CD4-positive, alpha-beta memory T cell (primary cell): ENCODE results near the gene AMMECR1. TPM values are rescaled to one million over a fixed set of nuclear protein-coding genes. Genes with fewer than 3 reads are reported as not detected.

Experiments used
- CTCF ChIA-PET: fragments of 350-600 bp; sonication (Branson Sonifier 250); formaldehyde crosslinking; loops from one replicate; lab custom pipeline; 2021; ENCODE audit warnings: inconsistent platforms; ENCODE audit not compliant: partially characterized antibody; lab: Charles Lee
- POLR2A ChIA-PET: fragments of 350-600 bp; sonication (Branson Sonifier 250); formaldehyde crosslinking; loops from one replicate; lab custom pipeline; 2021; ENCODE audit not compliant: partially characterized antibody; lab: Charles Lee
- DNase-seq, 5 donors: peaks; one replicate each; pipeline versions ENCODE4 v3.0.0 to v3.0.0-alpha.2; 2020 to 2022; ENCODE audit warnings: mixed read lengths in 1 of 5
- H3K27ac ChIP-seq: one replicate; pipeline ENCODE4 v1.7.0; 2013; ENCODE audit warnings: low read depth, low read length
- H3K27me3 ChIP-seq: 2 replicates; pipeline ENCODE4 v1.7.0; 2013; ENCODE audit warnings: mild to moderate bottlenecking, low read length, moderate library complexity; ENCODE audit not compliant: insufficient read depth
- H3K36me3 ChIP-seq: 2 replicates; pipeline ENCODE4 v1.7.0; 2013; ENCODE audit warnings: mild to moderate bottlenecking, low read length, moderate library complexity; ENCODE audit not compliant: insufficient read depth
- H3K4me1 ChIP-seq: 2 replicates; pipeline ENCODE4 v1.7.0; 2013; ENCODE audit warnings: mild to moderate bottlenecking, low read length, moderate library complexity; ENCODE audit not compliant: insufficient read depth
- H3K4me3 ChIP-seq, 2 donors: one replicate each; pipeline ENCODE4 v1.7.0; 2013; ENCODE audit warnings: low read length in 2 of 2, mild to moderate bottlenecking in 1 of 2
- H3K9me3 ChIP-seq, 2 donors: one replicate each; pipeline ENCODE4 v1.7.0; 2013; ENCODE audit warnings: low read length in 2 of 2, control low read depth in 1 of 2; ENCODE audit not compliant: control insufficient read depth in 1 of 2
- H3K27ac Mint-ChIP-seq, 7 donors: one replicate each; pipeline ENCODE4 v1.8.0; 2020 to 2021; ENCODE audit warnings: mixed read lengths in 7 of 7, mild to moderate bottlenecking in 6 of 7, inconsistent platforms in 3 of 7, moderate library complexity in 3 of 7
- H3K27me3 Mint-ChIP-seq, 2 donors: one replicate each; pipeline ENCODE4 v1.8.0; 2020 to 2021; ENCODE audit warnings: mixed read lengths in 2 of 2
- H3K36me3 Mint-ChIP-seq, 2 donors: one replicate each; pipeline ENCODE4 v1.8.0; 2020 to 2021; ENCODE audit warnings: mixed read lengths in 2 of 2, inconsistent platforms in 1 of 2, mild to moderate bottlenecking in 1 of 2
- H3K4me1 Mint-ChIP-seq, 4 donors: one replicate each; pipeline ENCODE4 v1.8.0; 2020 to 2021; ENCODE audit warnings: mixed read lengths in 4 of 4, mild to moderate bottlenecking in 1 of 4
- H3K4me3 Mint-ChIP-seq, 8 donors: one replicate each; pipeline ENCODE4 v1.8.0; 2020 to 2021; ENCODE audit warnings: mixed read lengths in 8 of 8, mild to moderate bottlenecking in 7 of 8, moderate library complexity in 6 of 8, inconsistent platforms in 3 of 8
- H3K9me3 Mint-ChIP-seq, 8 donors: one replicate each; pipeline ENCODE4 v1.8.0; 2020 to 2021; ENCODE audit warnings: mixed read lengths in 8 of 8, mild to moderate bottlenecking in 5 of 8, inconsistent platforms in 3 of 8, moderate library complexity in 1 of 8
- intact Hi-C: fragments of 100-400 bp; cut with micrococcal nuclease; formaldehyde crosslinking; loops from one replicate; pipeline ENCODE4 v1.15.1; 2023
- polyA plus RNA-seq, 2 donors: library from polyadenylated mRNA; unstranded; fragments of 300-500 nt; fragmentation: Illumina TruSeq; gene quantifications; one replicate each; pipeline ENCODE4 v1.2.3, GENCODE V29; 2021
- total RNA-seq, 2 experiments: library from RNA; stranded (reverse); gene quantifications; one replicate each; pipeline ENCODE4 v1.2.3, GENCODE V29; 2021

Gene AMMECR1
- total and polyA plus RNA-seq, 4 experiments from 2014 or later = 15.4 to 21.7 (median 16.8) TPM

DNA sequence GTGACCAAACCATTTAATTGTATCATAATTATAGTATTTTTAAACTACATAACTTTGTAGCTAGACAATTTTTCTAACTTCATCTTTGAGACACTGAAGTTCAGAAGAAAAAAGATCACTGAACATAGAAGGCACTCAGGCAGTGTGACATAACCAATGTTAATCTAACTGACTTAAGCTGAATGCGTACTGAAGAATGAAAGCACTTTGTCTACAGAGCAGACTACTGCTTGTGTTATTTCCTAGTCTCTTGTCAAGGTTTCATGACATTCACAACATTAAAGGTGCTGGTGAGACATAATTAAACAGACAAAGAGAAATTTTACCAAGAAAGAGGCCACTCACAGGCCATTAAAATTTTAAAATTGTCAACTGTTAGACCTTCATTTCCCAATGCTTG lies 13.5 kb downstream of the AMMECR1 start:
- peak overlapping the region in 1 of 7 donors; percentile 34 for H3K27ac Mint-ChIP-seq
- peaks cover 0 to 3% (median 0%) of the 10 kb centered on the region in 8 donors for H3K9me3 Mint-ChIP-seq
- POLR2A ChIA-PET = interaction anchor here (0.7 to 1.6 kb wide), 3 partner anchors 13 to 58 kb away, joined by 3 to 6 read pairs (median 3); partner anchors contain the start of gene AMMECR1
- H3K27me3 ChIP-seq = no peaks in the 10 kb centered on the region
- H3K4me1 Mint-ChIP-seq = peaks cover 26 to 48% (median 39%) of the 10 kb centered on the region in 4 donors
- H3K36me3 Mint-ChIP-seq = peaks cover 8 to 12% of the 10 kb centered on the region in 2 donors
- DNase-seq = no peak
- H3K27me3 Mint-ChIP-seq = no peaks in the 10 kb centered on the region
- H3K4me3 Mint-ChIP-seq = no peak overlapping the region
- H3K4me1 ChIP-seq = peaks cover 17% of the 10 kb centered on the region
- intact Hi-C loops = no loop called here
- no peaks in the 10 kb centered on the region for H3K36me3 ChIP-seq
- CTCF ChIA-PET = interaction anchor here (0.8 to 1.4 kb wide), 2 partner anchors 104 to 143 kb away, joined by 3 to 5 read pairs; no protein-coding TSS in a partner anchor
- H3K27ac ChIP-seq = no peak overlapping the region
- H3K9me3 ChIP-seq = no peaks in the 10 kb centered on the region
- no peak overlapping the region for H3K4me3 ChIP-seq

DNA sequence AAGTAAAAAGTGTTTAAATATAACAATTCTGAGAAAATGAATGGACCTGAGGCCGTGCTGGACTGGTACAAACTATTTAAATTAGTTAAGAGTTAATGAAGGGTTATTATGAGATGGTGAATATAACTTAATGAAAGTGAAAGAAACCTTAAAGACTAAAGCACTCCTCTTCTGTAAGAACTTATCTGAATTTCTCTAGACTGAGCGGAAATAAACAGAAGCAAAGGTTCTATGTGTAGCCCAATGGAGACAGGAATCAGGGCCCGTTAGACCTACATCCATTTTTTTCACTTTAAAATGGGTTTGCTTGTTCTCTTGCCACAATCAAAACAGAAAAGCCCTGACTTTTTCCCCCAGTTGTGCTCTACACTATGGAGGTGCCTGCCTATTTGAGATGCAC lies 14.9 kb downstream of the AMMECR1 start:
- DNase-seq = no peak
- Histone ChIP-seq H3K4me1 (peaks cover 7% of the 10 kb centered on the region), H3K27me3 (no peaks in the 10 kb centered on the region), H3K27ac (no peak overlapping the region), H3K4me3 (no peak overlapping the region), H3K36me3 (no peaks in the 10 kb centered on the region), H3K9me3 (no peaks in the 10 kb centered on the region)
- H3K27me3 Mint-ChIP-seq = no peaks in the 10 kb centered on the region
- peaks cover 19 to 43% (median 27%) of the 10 kb centered on the region in 4 donors for H3K4me1 Mint-ChIP-seq
- CTCF ChIA-PET = no interaction called here
- H3K9me3 Mint-ChIP-seq = peaks cover 0 to 3% (median 0%) of the 10 kb centered on the region in 8 donors
- H3K4me3 Mint-ChIP-seq = no peak overlapping the region
- H3K27ac Mint-ChIP-seq = peak overlapping the region in 1 of 7 donors; percentile 14
- intact Hi-C loops = no loop called here
- POLR2A ChIA-PET = no interaction called here
- peaks cover 8 to 12% of the 10 kb centered on the region in 2 donors for H3K36me3 Mint-ChIP-seq

DNA sequence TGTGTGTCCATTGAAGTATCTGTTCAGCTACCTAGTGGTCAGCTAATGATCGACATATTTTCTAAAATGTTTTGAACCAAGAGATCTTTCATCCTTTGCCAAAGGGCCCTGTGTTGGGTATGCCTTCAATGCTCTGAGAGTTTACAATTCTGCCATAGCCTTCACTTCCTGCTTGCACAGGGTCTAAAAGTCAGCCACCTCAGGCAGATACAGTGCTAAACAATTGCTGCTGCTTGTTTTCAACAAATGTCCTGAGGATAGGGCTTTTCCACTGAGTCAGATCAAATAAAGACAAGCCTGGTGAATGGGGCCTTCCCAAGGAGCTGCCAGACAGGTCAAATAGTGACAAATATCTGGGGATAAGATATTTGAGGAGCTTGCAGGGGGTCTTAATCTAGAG lies 16.7 kb downstream of the AMMECR1 start:
- Histone ChIP-seq H3K4me1 (peaks cover 7% of the 10 kb centered on the region), H3K27me3 (no peaks in the 10 kb centered on the region), H3K36me3 (no peaks in the 10 kb centered on the region), H3K4me3 (no peak overlapping the region), H3K27ac (no peak overlapping the region), H3K9me3 (no peaks in the 10 kb centered on the region)
- H3K4me1 Mint-ChIP-seq = peaks cover 19 to 39% (median 27%) of the 10 kb centered on the region in 4 donors
- peaks cover 11 to 20% of the 10 kb centered on the region in 2 donors for H3K36me3 Mint-ChIP-seq
- H3K27me3 Mint-ChIP-seq = no peaks in the 10 kb centered on the region
- no peak for DNase-seq
- no peak overlapping the region for H3K27ac Mint-ChIP-seq
- POLR2A ChIA-PET = no interaction called here
- peaks cover 0 to 15% (median 7%) of the 10 kb centered on the region in 8 donors for H3K9me3 Mint-ChIP-seq
- intact Hi-C loops = no loop called here
- CTCF ChIA-PET = no interaction called here
- no peak overlapping the region for H3K4me3 Mint-ChIP-seq

DNA sequence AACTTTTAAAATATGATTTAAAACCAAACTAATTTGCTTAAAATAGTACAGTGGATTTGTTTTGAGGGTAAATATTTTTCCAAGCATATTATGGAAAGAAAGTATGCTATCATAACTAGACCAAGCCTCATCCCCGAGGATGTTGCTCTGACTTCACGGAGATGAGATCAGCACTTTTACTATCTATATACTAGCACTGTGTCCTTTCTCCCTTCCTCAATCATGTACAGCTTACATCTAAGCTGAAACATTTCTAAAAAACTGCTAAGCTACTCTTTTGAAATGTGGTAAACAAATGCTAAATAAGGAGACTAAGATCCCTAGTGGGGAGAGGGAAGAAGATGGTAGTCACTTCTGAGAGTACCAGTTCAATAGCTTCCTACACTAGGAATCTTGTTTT lies 23.8 kb downstream of the AMMECR1 start:
- no peaks in the 10 kb centered on the region for H3K9me3 ChIP-seq
- Mint-ChIP-seq H3K9me3 (peaks cover 0 to 21% (median 12%) of the 10 kb centered on the region in 8 donors), H3K27ac (no peak overlapping the region), H3K4me3 (no peak overlapping the region), H3K27me3 (no peaks in the 10 kb centered on the region), H3K36me3 (peaks cover 7 to 8% of the 10 kb centered on the region in 2 donors), H3K4me1 (peaks cover 5 to 15% (median 11%) of the 10 kb centered on the region in 4 donors)
- DNase-seq = no peak
- no peaks in the 10 kb centered on the region for H3K36me3 ChIP-seq
- intact Hi-C loops = no loop called here
- ChIA-PET CTCF (no interaction called here), POLR2A (interaction anchor here (0.9 to 1.0 kb wide), 2 partner anchors 17 to 23 kb away, joined by 3 read pairs; no protein-coding TSS in a partner anchor)
- H3K4me3 ChIP-seq = no peak overlapping the region
- H3K4me1 ChIP-seq = no peaks in the 10 kb centered on the region
- no peak overlapping the region for H3K27ac ChIP-seq
- no peaks in the 10 kb centered on the region for H3K27me3 ChIP-seq

DNA sequence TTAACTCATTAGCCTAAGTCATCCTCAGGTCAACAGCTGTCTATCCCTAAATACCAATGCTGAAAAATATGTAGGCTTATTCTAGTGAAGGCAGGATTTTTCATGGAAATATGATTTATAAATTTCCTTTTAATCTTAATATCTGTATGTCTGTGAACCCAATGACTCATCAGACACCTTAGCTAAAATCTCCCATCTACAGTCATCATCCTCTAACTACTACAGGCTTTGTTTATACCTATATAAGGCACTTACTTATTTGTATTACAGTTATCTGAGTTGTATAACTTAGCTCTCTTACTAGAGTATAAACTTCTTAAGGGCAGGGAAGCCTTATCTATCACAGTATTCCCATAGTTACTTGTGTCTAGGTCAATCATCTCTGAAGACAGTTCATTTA lies 24.2 kb downstream of the AMMECR1 start:
- CTCF ChIA-PET = no interaction called here
- Mint-ChIP-seq H3K27me3 (no peaks in the 10 kb centered on the region), H3K4me3 (no peak overlapping the region), H3K4me1 (peaks cover 5 to 19% (median 15%) of the 10 kb centered on the region in 4 donors), H3K27ac (peak overlapping the region in 1 of 7 donors; percentile 39), H3K9me3 (peaks cover 0 to 21% (median 12%) of the 10 kb centered on the region in 8 donors), H3K36me3 (peaks cover 8 to 9% of the 10 kb centered on the region in 2 donors)
- no peak overlapping the region for H3K4me3 ChIP-seq
- POLR2A ChIA-PET = interaction anchor here (1.0 kb wide), 1 partner anchor 17 kb away, joined by 3 read pairs; no protein-coding TSS in a partner anchor
- no peak overlapping the region for H3K27ac ChIP-seq
- no peaks in the 10 kb centered on the region for H3K4me1 ChIP-seq
- no peak for DNase-seq
- intact Hi-C loops = no loop called here
- no peaks in the 10 kb centered on the region for H3K9me3 ChIP-seq
- H3K36me3 ChIP-seq = no peaks in the 10 kb centered on the region
- H3K27me3 ChIP-seq = no peaks in the 10 kb centered on the region

DNA sequence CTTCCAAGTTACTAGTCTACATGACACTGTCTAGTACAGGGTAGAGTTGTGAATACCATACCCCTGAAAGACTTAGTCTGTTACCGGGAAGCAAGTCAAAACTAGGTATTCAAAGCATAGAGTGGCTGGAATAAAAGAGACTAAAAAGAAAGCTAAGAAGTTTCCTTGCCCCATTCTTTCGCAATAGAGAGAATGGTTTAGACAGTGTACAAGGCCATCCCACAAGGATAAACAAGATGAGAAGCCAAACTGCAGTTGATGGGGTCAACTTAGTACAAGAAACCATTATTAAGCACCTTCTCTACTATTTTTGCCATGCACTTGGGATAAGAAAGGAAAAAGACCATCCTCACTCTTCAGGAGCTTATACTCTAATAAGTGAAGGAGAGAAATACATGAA lies 30.3 kb downstream of the AMMECR1 start:
- H3K27ac Mint-ChIP-seq = peak overlapping the region in 1 of 7 donors; percentile 25
- no peaks in the 10 kb centered on the region for H3K27me3 Mint-ChIP-seq
- H3K4me3 Mint-ChIP-seq = no peak overlapping the region
- peaks cover 12 to 14% of the 10 kb centered on the region in 2 donors for H3K36me3 Mint-ChIP-seq
- DNase-seq = no peak
- H3K4me1 Mint-ChIP-seq = peaks cover 6 to 39% (median 25%) of the 10 kb centered on the region in 4 donors
- Histone ChIP-seq H3K4me1 (no peaks in the 10 kb centered on the region), H3K27ac (no peak overlapping the region), H3K36me3 (no peaks in the 10 kb centered on the region), H3K27me3 (no peaks in the 10 kb centered on the region), H3K4me3 (no peak overlapping the region), H3K9me3 (no peaks in the 10 kb centered on the region)
- ChIA-PET CTCF (no interaction called here), POLR2A (interaction anchor here (1.0 kb wide), 1 partner anchor 9 kb away, joined by 4 read pairs; no protein-coding TSS in a partner anchor)
- H3K9me3 Mint-ChIP-seq = peaks cover 0 to 2% (median 0%) of the 10 kb centered on the region in 8 donors
- intact Hi-C loops = no loop called here

DNA sequence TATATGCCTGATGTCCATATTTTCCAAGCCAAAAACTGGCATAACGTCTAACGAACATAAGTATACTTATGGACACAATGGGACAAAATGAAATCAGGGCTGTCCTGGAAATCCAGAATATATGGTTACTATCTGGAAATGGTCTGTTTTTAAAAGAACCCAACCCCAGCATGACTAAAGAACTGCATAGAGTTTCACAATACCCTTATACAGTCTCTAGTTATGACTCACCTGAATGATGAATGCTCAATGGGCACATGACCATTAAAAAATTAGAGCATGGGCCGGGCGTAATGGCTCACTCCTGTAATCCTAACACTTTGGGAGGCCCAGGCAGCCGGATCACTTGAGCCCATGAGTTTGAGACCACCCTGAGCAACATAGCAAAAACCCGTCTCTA lies 31.8 kb downstream of the AMMECR1 start:
- ChIA-PET CTCF (interaction anchor here (0.9 kb wide), 1 partner anchor 140 kb away, joined by 3 read pairs; no protein-coding TSS in a partner anchor), POLR2A (no interaction called here)
- intact Hi-C loops = no loop called here
- no peaks in the 10 kb centered on the region for H3K4me1 ChIP-seq
- no peak overlapping the region for H3K4me3 Mint-ChIP-seq
- no peak overlapping the region for H3K27ac Mint-ChIP-seq
- H3K4me3 ChIP-seq = no peak overlapping the region
- no peaks in the 10 kb centered on the region for H3K27me3 ChIP-seq
- H3K36me3 Mint-ChIP-seq = peaks cover 12 to 13% of the 10 kb centered on the region in 2 donors
- DNase-seq = no peak
- no peaks in the 10 kb centered on the region for H3K27me3 Mint-ChIP-seq
- H3K27ac ChIP-seq = no peak overlapping the region
- peaks cover 13 to 46% (median 31%) of the 10 kb centered on the region in 4 donors for H3K4me1 Mint-ChIP-seq
- H3K9me3 ChIP-seq = no peaks in the 10 kb centered on the region
- peaks cover 0 to 2% (median 0%) of the 10 kb centered on the region in 8 donors for H3K9me3 Mint-ChIP-seq
- H3K36me3 ChIP-seq = no peaks in the 10 kb centered on the region
